SK-N-SH (cell line): Measurements from ENCODE around the gene PCSK2.

Experiments
- CTCF ChIP-seq: fragments of 200-600 bp; sonication (generic); IDR thresholded peaks from 2 replicates; pipeline ENCODE4 v1.6.1; 2017; ENCODE audit warnings: antibody characterized with exemption, mild to moderate bottlenecking, moderate library complexity
- GABPA ChIP-seq: IDR thresholded peaks from 2 replicates; pipeline ENCODE4 v1.4.0; 2012; ENCODE audit warnings: low read depth, mild to moderate bottlenecking
- IRF3 ChIP-seq: fragments of 150-350 bp; IDR thresholded peaks from 2 replicates; pipeline ENCODE4 v1.6.1; 2016; ENCODE audit warnings: mild to moderate bottlenecking, low read depth, low read length
- JUND ChIP-seq: IDR thresholded peaks from 2 replicates; pipeline ENCODE4 v1.4.0; 2012
- POLR2AphosphoS5 ChIP-seq: IDR thresholded peaks from 2 replicates; pipeline ENCODE4 v1.6.1; 2012; ENCODE audit warnings: low read depth, low read length
- SMC3 ChIP-seq: IDR thresholded peaks from 2 replicates; pipeline ENCODE4 v1.6.1; 2012; ENCODE audit warnings: low read depth, low read length, improper control_type of control experiment
- TAF1 ChIP-seq: IDR thresholded peaks from 2 replicates; pipeline ENCODE4 v1.6.1; 2012; ENCODE audit warnings: low read depth, mild to moderate bottlenecking, low read length, moderate library complexity, borderline replicate concordance

- TF ChIP-seq POLR2AphosphoS5, result no peak
- no peak for TF ChIP-seq GABPA
- no peak for TF ChIP-seq JUND
- TF ChIP-seq CTCF, result no peak
- no peak for TF ChIP-seq IRF3
- TF ChIP-seq SMC3, result no peak
- TF ChIP-seq TAF1, result no peak
These were observed 167.6 kb downstream of the PCSK2 start for GRCh38 chr20:17394411-17394810.
